ENCODE data around the gene GRIN2D.
A peak's percentile ranks its signal among the peaks of the same experiment; 100 is the strongest.
"Not testable (repeated sequence)": the region's sequence is repeated elsewhere in the genome, so short reads cannot be mapped to it uniquely, and the experiment has no call there.

GRIN2D gene

DNA sequence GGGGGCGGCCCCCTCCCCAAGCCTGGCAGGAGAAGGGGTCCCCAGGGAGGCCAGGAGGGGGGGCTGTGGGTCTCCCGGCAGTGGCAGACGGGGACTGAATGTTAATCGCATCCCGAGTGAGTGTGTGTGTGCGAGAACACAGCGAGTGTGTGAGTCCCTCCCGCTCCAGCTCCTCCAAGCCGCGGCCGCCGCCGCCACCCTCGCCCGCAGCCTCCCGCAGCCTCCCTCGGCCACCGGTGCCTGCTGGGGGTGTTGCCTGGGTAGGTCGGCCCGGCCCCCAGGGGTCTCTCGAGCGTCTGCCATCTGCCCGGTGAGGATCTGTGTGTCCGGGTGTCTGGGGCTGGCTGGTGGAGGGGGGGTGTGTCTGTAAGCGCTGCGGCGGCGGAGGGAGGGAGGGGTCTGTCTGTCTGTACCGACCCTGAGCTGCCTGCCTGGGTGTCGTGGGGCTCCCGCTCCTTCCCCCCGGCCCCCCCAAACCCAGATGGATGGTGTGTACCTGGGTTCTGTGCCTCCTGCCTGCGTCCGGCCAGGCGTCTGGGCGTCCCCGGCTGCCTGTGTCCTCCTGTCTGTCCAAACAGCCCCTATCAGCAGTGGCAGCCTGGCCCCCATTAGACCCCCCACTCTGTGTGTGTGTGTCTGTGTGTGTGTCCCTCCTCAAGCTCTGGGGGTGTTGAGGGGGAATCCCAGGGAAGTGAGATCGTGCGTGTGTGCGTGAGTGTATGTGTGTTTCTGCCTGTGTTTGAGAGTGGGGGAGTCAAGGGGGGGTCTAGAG is at the start of gene GRIN2D:
GRIN2D (plus strand) TSS at position 110 of the 772 bp plus-strand sequence. CDS start 4,725 bp downstream, outside the sequence.
- no peak for DNase-seq

DNA sequence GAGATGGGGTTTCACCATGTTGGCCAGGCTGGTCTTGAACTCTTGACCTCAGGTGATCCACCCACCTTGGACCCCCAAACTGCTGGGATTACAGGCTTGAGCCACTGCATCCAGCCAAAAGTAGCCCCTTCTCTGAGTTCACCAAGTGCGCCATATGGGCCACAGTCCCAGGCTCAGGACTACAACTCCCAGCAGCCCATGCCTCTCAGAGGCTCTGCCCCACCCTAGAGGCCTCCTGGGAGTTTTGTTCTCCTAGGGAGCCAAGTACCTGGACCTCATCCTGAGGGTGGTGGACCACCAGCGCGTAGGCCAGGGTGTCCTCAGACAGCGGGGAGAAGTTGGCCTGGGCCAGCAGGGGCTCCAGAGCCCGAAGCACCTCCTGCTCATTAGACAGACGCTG is 48.6 kb upstream of the GRIN2D start:
- no peak for DNase-seq

DNA sequence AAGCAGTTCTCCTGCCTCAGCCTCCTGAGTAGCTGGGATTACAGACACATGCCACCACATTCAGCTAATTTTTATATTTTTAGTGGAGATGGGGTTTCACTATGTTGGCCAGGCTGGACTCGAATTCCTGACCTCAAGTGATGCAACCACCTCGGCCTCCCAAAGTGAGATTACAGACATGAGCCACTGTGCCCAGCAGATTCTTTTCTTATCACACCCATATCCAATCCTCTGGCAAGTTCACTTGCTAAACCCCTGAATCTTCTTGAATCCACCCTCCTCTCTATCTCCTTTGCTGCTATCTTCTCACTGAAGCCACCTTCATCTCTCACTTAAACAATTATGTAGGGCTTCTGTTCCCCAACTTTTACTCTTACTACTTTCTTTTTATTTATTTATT is 47.3 kb upstream of the GRIN2D start:
- no peak for DNase-seq

DNA sequence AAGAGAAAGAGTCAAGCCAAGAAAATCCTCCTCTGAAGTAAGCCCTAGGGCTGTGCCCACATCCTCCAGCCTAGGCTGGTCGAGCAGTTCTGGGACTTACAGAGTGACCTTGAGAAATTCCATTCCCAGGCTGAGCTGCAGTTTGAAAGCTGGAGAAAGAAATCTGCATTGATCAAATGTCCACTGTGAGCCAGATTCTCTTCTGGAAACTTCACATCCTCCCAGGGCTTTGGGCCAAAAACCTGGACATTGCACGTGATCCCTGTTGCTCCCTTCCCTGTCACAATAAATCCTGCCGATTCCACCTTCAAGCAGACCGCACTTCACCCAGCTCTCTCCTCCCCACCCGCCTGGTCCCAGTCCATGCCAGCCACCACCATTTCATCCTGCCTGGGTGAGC is 45.4 kb upstream of the GRIN2D start:
- no peak for DNase-seq

DNA sequence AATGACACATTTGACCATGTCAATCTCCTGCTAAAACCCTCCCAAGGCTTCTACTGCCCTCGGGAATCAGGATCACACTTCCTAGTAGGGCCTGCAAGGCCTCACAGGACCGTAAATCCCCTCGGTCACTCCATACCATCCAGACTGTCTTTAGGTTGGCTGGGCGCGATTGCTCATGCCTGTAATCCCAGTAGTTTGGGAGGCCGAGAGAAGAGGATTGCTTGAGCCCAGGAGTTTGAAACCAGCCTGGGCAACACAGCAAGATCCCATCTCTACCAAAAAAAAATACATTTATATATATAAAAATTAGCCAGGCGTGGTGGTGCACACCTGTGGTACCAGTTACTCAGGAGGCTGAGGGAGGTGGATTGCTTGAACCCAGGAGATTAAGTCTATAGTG is 44.7 kb upstream of the GRIN2D start:
- no peak for DNase-seq

GRCh38 chr19:48350856-48351255 is 42.6 kb upstream of the GRIN2D start:
- no peak for DNase-seq

DNA sequence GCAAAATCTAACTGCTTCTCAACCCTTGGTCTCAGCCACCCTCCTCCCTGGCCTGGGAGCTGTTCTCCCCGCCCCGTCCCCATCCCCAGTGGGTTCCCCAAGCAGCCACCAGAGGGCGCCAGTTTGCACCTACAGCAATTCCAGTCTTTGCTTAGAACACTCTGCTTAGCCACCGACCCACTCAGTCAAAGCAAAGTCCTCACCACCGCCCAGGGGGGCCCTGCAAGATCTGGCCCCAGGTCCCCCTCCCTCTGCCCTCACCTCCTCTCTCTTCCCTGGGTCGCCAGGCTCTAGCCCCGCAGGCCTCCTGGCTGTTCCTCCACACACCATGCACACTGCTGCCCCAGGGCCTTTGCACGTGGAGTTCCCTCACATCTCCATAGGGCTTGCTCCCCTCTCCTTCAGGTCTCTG is 42.1 kb upstream of the GRIN2D start:
- no peak for DNase-seq

DNA sequence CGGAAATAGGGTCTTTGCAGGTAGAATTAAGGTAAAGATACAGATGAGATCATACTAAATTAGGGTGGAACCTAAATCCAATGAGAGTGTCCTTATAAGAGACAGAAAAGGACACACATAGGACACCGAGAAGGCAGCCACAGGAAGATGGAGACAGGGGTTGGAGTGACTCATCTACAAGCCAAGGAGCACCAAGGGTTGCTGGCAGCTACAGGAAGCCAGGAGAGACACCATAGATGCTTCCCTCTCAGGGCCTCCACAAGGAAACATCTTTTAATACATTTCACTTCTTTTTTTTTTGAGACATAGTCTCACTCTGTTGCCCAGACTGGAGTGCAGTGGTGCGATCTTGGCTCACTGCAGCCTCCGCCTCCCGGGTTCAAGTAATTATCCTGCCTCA is 39.8 kb upstream of the GRIN2D start:
- no peak for DNase-seq

- no peak for DNase-seq
These were observed 39.0 kb upstream of the GRIN2D start for GRCh38 chr19:48354332-48354992.

DNA sequence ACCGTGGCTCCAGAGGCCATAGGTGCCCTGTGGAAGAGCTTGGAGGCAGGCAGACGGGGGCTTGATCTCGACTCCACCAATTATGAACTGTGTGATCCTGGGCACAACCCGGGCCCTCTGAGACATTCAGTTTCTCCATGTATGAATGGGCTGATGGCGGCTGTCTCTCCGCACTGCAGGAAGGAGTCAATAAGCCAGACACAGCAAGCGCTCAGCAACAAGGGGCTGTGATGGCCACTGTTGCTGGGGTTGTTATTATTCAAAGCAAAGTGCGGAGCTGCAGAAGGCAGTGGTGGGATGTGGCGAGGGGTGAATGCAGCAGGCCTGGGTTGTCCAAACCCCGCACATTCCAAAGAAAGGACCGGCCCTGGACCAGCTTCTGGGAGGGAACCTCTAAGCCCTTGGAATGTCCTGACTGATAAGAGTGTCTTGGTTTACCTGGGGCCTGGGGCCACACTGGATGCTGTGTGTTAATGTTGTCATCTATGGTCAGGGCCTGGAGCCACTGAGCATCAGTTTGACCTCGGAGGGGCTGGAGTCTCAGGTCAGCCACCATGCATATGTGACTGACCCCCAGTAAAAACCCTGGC is 38.0 kb upstream of the GRIN2D start:
- DNase-seq = no peak

- DNase-seq = no peak
These were observed 34.3 kb upstream of the GRIN2D start for GRCh38 chr19:48359123-48359522.

GRCh38 chr19:48361912-48362311 is 31.6 kb upstream of the GRIN2D start:
- no peak for DNase-seq

- DNase-seq = peak; percentile 89
These were observed 30.6 kb upstream of the GRIN2D start for GRCh38 chr19:48362716-48363499.

- DNase-seq = no peak
These were observed 30.0 kb upstream of the GRIN2D start for GRCh38 chr19:48363500-48363809.

GRCh38 chr19:48363810-48364597 is 29.5 kb upstream of the GRIN2D start, which contains the start of the genes SYNGR4 and TMEM143:
TSS of gene SYNGR4 (plus strand) at chr19:48364367. CDS start at chr19:48365843, 1,476 bp downstream.
TSS of gene TMEM143 (minus strand) at chr19:48363940. CDS start at chr19:48363920, 20 bp downstream.
- DNase-seq = peak; percentile 99

DNA sequence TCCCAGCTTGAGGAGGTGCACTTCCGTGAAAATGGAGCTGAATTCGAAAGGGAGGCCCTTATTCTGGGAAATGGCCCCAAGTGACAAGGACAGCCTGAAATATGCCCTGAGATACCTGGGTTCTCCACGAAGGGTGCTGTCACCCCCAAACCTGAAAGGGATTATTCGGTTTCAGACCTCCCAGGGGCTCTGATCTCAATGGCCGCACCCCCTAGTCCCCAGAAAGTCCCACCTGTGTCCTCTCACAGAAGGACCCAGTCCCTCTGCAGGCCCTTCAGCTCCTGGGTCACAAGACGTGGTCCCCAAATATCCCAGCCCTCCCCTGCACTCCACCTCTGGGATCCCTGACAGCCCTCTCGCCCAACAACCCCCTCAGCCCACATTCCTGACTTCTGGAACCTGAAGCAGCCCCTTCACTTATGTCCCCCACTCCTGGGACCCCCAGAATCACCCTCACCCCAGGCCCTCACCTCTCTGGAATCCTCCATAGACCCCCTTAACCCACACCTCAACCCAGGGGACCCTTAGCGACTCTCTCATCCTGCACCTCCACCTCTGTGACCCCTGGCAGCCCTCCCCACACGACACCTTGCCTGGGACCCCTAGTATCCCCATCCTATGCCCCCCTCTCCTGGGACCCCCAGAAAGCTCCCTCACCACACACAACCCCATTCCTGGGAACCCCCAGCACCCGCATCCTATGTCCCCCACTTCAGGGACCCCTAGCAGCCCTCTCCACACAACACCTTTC is 28.7 kb upstream of the GRIN2D start:
- no peak for DNase-seq

DNA sequence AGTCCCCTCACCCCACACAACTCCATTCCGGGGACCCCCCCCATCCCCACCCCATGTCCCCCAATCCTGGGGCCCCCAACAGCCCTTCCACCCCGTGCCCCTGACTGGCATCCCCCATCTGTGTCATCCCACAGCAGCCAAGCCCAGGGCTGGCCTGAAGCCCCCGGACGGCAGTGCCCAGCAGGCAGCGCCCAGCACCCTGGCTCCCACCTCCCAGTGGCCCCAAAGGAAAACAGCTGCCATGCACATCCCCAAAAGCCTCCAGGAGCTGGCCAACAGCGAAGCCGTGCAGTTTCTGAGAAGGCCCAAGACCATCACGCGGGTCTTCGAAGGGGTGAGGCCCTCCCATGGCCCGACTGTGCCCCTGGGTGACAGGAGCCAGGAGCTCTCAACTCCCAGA is 27.9 kb upstream of the GRIN2D start:
- DNase-seq = no peak

GRCh38 chr19:48367855-48368254 is 25.6 kb upstream of the GRIN2D start:
- DNase-seq = no peak

GRCh38 chr19:48368936-48369335 is 24.5 kb upstream of the GRIN2D start:
- peak; percentile 32 for DNase-seq

- DNase-seq = no peak
These were observed 22.5 kb upstream of the GRIN2D start for GRCh38 chr19:48370955-48371354.

GRCh38 chr19:48371367-48371766 is 22.1 kb upstream of the GRIN2D start:
- no peak for DNase-seq

- DNase-seq = not testable (repeated sequence)
These were observed 21.7 kb upstream of the GRIN2D start for GRCh38 chr19:48371771-48372170.

All from NCI-H2107 (cell line).